GM18870 (cell line): ENCODE results near the gene SPNS3.

Experiments
- ATAC-seq: cut with Tn5 transposase; IDR thresholded peaks from one replicate; pipeline ENCODE4 v1.9.1; 2021; ENCODE audit warnings: moderate library complexity; ENCODE audit not compliant: unreplicated experiment

Gene SPNS3

GRCh38 chr17:4465786-4466185, 32.0 kb downstream of the SPNS3 start:
- no peak for ATAC-seq

- ATAC-seq = no peak
Observed at GRCh38 chr17:4467287-4467686, 33.5 kb downstream of the SPNS3 start.

GRCh38 chr17:4469552-4469951, 35.8 kb downstream of the SPNS3 start:
- no peak for ATAC-seq

- ATAC-seq = no peak
Observed at GRCh38 chr17:4472286-4472685, 38.5 kb downstream of the SPNS3 start.

- ATAC-seq = no peak
Observed at GRCh38 chr17:4474093-4474492, 40.4 kb downstream of the SPNS3 start.

GRCh38 chr17:4475001-4475400, 41.3 kb downstream of the SPNS3 start:
- ATAC-seq = no peak

- ATAC-seq = no peak
Observed at GRCh38 chr17:4475463-4475862, 41.7 kb downstream of the SPNS3 start.

- ATAC-seq = no peak
Observed at GRCh38 chr17:4476017-4476416, 42.3 kb downstream of the SPNS3 start.

GRCh38 chr17:4476511-4477070, 42.9 kb downstream of the SPNS3 start:
- no peak for ATAC-seq

- no peak for ATAC-seq
Observed at GRCh38 chr17:4477255-4477791, 43.6 kb downstream of the SPNS3 start.

GRCh38 chr17:4478318-4478830, 44.6 kb downstream of the SPNS3 start:
- ATAC-seq = no peak

GRCh38 chr17:4479340-4479981, 45.7 kb downstream of the SPNS3 start:
- no peak for ATAC-seq

- no peak for ATAC-seq
Observed at GRCh38 chr17:4479982-4480751, 46.4 kb downstream of the SPNS3 start.

- ATAC-seq = no peak
Observed at GRCh38 chr17:4480929-4481898, 47.5 kb downstream of the SPNS3 start.

- ATAC-seq = no peak
Observed at GRCh38 chr17:4482338-4483011, 48.7 kb downstream of the SPNS3 start.

- ATAC-seq = no peak
Observed at GRCh38 chr17:4483012-4483840, 49.5 kb downstream of the SPNS3 start.

GRCh38 chr17:4485676-4486646, 52.2 kb downstream of the SPNS3 start:
- ATAC-seq = no peak

- no peak for ATAC-seq
Observed at GRCh38 chr17:4487296-4487695, 53.6 kb downstream of the SPNS3 start.
